GM12878 (cell line): ENCODE measurements around the gene HS6ST3. TPM values are rescaled to one million over a fixed set of nuclear protein-coding genes. Genes with fewer than 3 reads are reported as not detected.
"Not testable (repeated sequence)": the region's sequence is repeated elsewhere in the genome, so short reads cannot be mapped to it uniquely, and the experiment has no call there.

Source experiments
- ATAC-seq: fragments of 200-7000 bp; cut with Tn5 transposase; 3 replicates; pipeline ENCODE4 v1.9.1; 2020; ENCODE audit warnings: mild to moderate bottlenecking, moderate library complexity
- BruUV-seq: library from RNA; stranded (reverse); fragments of 400-500 nt; replicated peaks from 2 replicates; lab custom pipeline; 2021; lab: Mats Ljungman, UMichigan
- CTCF ChIA-PET: fragments of 300-600 bp; sonication (Branson Sonifier 250); formaldehyde crosslinking; extraction: SDS; loops from one replicate; lab custom pipeline; 2021; ENCODE audit warnings: inconsistent platforms; lab: Yijun Ruan, JAX
- POLR2A ChIA-PET: fragments of 350-600 bp; formaldehyde crosslinking; extraction: SDS; loops from one replicate; lab custom pipeline; 2021; ENCODE audit warnings: inconsistent platforms; lab: Charles Lee
- RAD21 ChIA-PET: fragments of 300-600 bp; sonication (Branson Sonifier 250); formaldehyde crosslinking; loops from one replicate; lab custom pipeline; 2023; ENCODE audit warnings: antibody characterized with exemption; ENCODE audit not compliant: unreplicated experiment; lab: Charles Lee
- SMC1A ChIA-PET: fragments of 300-600 bp; sonication (Branson Sonifier 250); formaldehyde crosslinking; loops from one replicate; lab custom pipeline; 2023; ENCODE audit not compliant: unreplicated experiment, uncharacterized antibody; lab: Charles Lee
- DNase-seq: peaks from one replicate; pipeline ENCODE4 v3.0.0-alpha.2; 2011; ENCODE audit warnings: low read depth, low spot score
- FAIRE-seq: peaks from 3 replicates; lab custom pipeline; 2011; peaks lifted over from hg19 to GRCh38; lab: Jason Lieb, UNC
- H2AFZ ChIP-seq: 2 replicates; pipeline ENCODE4 v1.6.0; 2011; ENCODE audit warnings: low read depth, low read length, control low read depth; ENCODE audit not compliant: control insufficient read depth
- H3K27ac ChIP-seq: 2 replicates; pipeline ENCODE4 v1.5.1; 2011; ENCODE audit warnings: control low read depth; ENCODE audit not compliant: control insufficient read depth, insufficient read depth
- H3K27me3 ChIP-seq, 2 experiments: replicated peaks in 1 of 2; 2 replicates each; pipeline versions ENCODE4 v1.6.0 to v1.6.1; 2011; ENCODE audit warnings: low read length in 1 of 2; ENCODE audit not compliant: control insufficient read depth in 2 of 2, insufficient read depth in 2 of 2
- H3K36me3 ChIP-seq, 2 experiments: 2 replicates each; pipeline ENCODE4 v1.5.1; 2011; ENCODE audit warnings: low read length in 1 of 2; ENCODE audit not compliant: control insufficient read depth in 2 of 2, insufficient read depth in 2 of 2
- H3K4me1 ChIP-seq: 2 replicates; pipeline ENCODE4 v1.6.1; 2011; ENCODE audit warnings: mild to moderate bottlenecking, low read length, moderate library complexity, mixed read lengths; ENCODE audit not compliant: control insufficient read depth, insufficient read depth
- H3K4me2 ChIP-seq: 2 replicates; pipeline ENCODE4 v1.6.0; 2011; ENCODE audit warnings: control low read depth; ENCODE audit not compliant: control insufficient read depth, insufficient read depth
- H3K4me3 ChIP-seq: fragments of 200-600 bp; sonication (generic); 2 replicates; pipeline ENCODE4 v1.5.1; 2016
- H3K79me2 ChIP-seq: 2 replicates; pipeline ENCODE4 v1.6.0; 2011; ENCODE audit warnings: low read length; ENCODE audit not compliant: control insufficient read depth, insufficient read depth
- H3K9ac ChIP-seq: 2 replicates; pipeline ENCODE4 v1.8.0; 2011; ENCODE audit warnings: low read length, control low read depth, mixed read lengths; ENCODE audit not compliant: control insufficient read depth, insufficient read depth
- H3K9me3 ChIP-seq: replicated peaks from 3 replicates; pipeline ENCODE4 v1.5.1; 2011; ENCODE audit warnings: mild to moderate bottlenecking, low read length; ENCODE audit not compliant: control insufficient read depth, insufficient read depth
- H4K20me1 ChIP-seq: 2 replicates; pipeline ENCODE4 v1.6.0; 2011; ENCODE audit not compliant: control insufficient read depth, insufficient read depth
- BCLAF1 ChIP-seq: fragments of 450-650 bp; IDR thresholded peaks from 2 replicates; pipeline ENCODE4 v1.6.1; 2017; ENCODE audit warnings: antibody characterized with exemption, mild to moderate bottlenecking, moderate library complexity
- EGR1 ChIP-seq, 2 experiments: IDR thresholded peaks; 1 replicate in 1 of 2; 2 replicates in 1 of 2; pipeline ENCODE4 v1.6.1; 2011 to 2012; ENCODE audit warnings: low read depth in 2 of 2, low read length in 2 of 2, borderline replicate concordance in 1 of 2, mild to moderate bottlenecking in 1 of 2, moderate library complexity in 1 of 2
- FOXK2 ChIP-seq: fragments of 450-650 bp; IDR thresholded peaks from 2 replicates; pipeline ENCODE4 v1.6.1; 2017; ENCODE audit warnings: mild to moderate bottlenecking, moderate library complexity
- FOXM1 ChIP-seq: IDR thresholded peaks from 2 replicates; pipeline ENCODE4 v1.6.1; 2012; ENCODE audit warnings: low read depth, mild to moderate bottlenecking, inconsistent platforms, low read length, moderate library complexity
- HDGF ChIP-seq: fragments of 450-650 bp; IDR thresholded peaks from 2 replicates; pipeline ENCODE4 v1.6.1; 2016; ENCODE audit warnings: antibody characterized with exemption
- KLF5 ChIP-seq: fragments of 450-650 bp; IDR thresholded peaks from 2 replicates; pipeline ENCODE4 v1.6.1; 2014; ENCODE audit warnings: mild to moderate bottlenecking; ENCODE audit not compliant: partially characterized antibody
- MLLT1 ChIP-seq: fragments of 450-650 bp; IDR thresholded peaks from 2 replicates; pipeline ENCODE4 v1.6.1; 2016; ENCODE audit warnings: mild to moderate bottlenecking
- NKRF ChIP-seq: fragments of 450-650 bp; conservative IDR thresholded peaks from 2 replicates; pipeline ENCODE4 v1.6.1; 2017; ENCODE audit warnings: mild to moderate bottlenecking, moderate library complexity
- POU2F2 ChIP-seq: IDR thresholded peaks from 3 replicates; pipeline ENCODE4 v1.6.1; 2011; ENCODE audit warnings: low read depth, mild to moderate bottlenecking, low read length, borderline replicate concordance
- RB1 ChIP-seq: fragments of 450-650 bp; formaldehyde crosslinking; IDR thresholded peaks from 2 replicates; pipeline ENCODE4 v1.6.1; 2017; ENCODE audit warnings: mild to moderate bottlenecking, borderline replicate concordance
- SPI1 ChIP-seq: IDR thresholded peaks from 2 replicates; pipeline ENCODE4 v1.6.1; 2011; ENCODE audit warnings: low read depth, mild to moderate bottlenecking, low read length, moderate library complexity, borderline replicate concordance; ENCODE audit not compliant: insufficient read depth
- WGBS: methylation state at CpG from one replicate; pipeline ENCODE4 v1.1.6; 2016; ENCODE audit warnings: low lambda C conversion rate; ENCODE audit not compliant: insufficient replicate concordance, insufficient coverage; ENCODE audit errors: missing lambda C conversion rate; 5-methylcytosine and 5-hydroxymethylcytosine counted together
- in situ Hi-C: fragments of 300-500 bp; cut with MboI; formaldehyde crosslinking; loops from 9 replicates; pipeline ENCODE4 v1.14.3; 2018; ENCODE audit warnings: mixed read lengths
- intact Hi-C: fragments of 100-400 bp; cut with micrococcal nuclease; formaldehyde crosslinking; loops from one replicate; pipeline ENCODE4 v1.14.2; 2022; ENCODE audit not compliant: unreplicated experiment
- polyA plus RNA-seq, 11 experiments: library from polyadenylated mRNA; depleted of rRNA in 4 of 11; unstranded in 6 of 11; stranded (reverse) in 5 of 11; fragments of >200 nt; fragmentation: Nextera tagmentation in 4 of 11; fragmentation: Illumina TruSeq in 1 of 11; extraction: Ambion mirVana in 4 of 11; extraction: Trizol in 1 of 11; gene quantifications; 1 replicate in 1 of 11; 2 replicates in 10 of 11; pipeline versions ENCODE4 v1.2.1 to v1.2.3, GENCODE V29; 2011 to 2016; ENCODE audit warnings: inconsistent platforms in 2 of 11, missing spikeins in 2 of 11, low read depth in 1 of 11
- total RNA-seq, 4 experiments: library from RNA; depleted of rRNA in 3 of 4; stranded (reverse); fragments of >200 nt in 3 of 4; fragmentation: Illumina TruSeq in 1 of 4; extraction: Trizol in 1 of 4; gene quantifications; 2 replicates each; pipeline versions ENCODE4 v1.2.1 to v1.2.3, GENCODE V29; 2013 to 2021

HS6ST3 gene
- total and polyA plus RNA-seq, 10 of the 15 experiments (the other 5 are each of a cell fraction or from before 2014, with no cell fraction given), result under 0.01 to 2.9 TPM; not detected in 8

GRCh38 chr13:96115368-96115767, 25.5 kb downstream of the HS6ST3 start:
- H3K36me3 ChIP-seq, H3K4me2 ChIP-seq, H3K9me3 ChIP-seq, H3K27me3 ChIP-seq, DNase-seq, H3K4me1 ChIP-seq, POLR2A ChIA-PET, H3K4me3 ChIP-seq, H3K9ac ChIP-seq, in situ Hi-C loops, H2AFZ ChIP-seq, RAD21 ChIA-PET, BruUV-seq, H3K79me2 ChIP-seq, intact Hi-C loops, ATAC-seq, H3K27ac ChIP-seq, H4K20me1 ChIP-seq, FAIRE-seq: not testable (repeated sequence)
- 68% methylated on average over 2 of the region's 2 CpGs for WGBS
- SMC1A ChIA-PET, result interaction anchor here (1.2 kb wide), 1 partner anchor 10 kb away, joined by 3 read pairs; no protein-coding TSS in a partner anchor
- CTCF ChIA-PET, result interaction anchor here (1.2 kb wide), 1 partner anchor 95 kb away, joined by 3 read pairs; no protein-coding TSS in a partner anchor

- BruUV-seq, result no TSS peak
- in situ Hi-C loops (no loop called here), intact Hi-C loops (no loop called here)
- Histone ChIP-seq H3K79me2 (no peaks in the 10 kb centered on the region), H4K20me1 (no peaks in the 10 kb centered on the region), H3K9me3 (no peaks in the 10 kb centered on the region), H3K27me3 (no peaks in the 10 kb centered on the region), H3K4me2 (no peak overlapping the region), H3K27ac (no peak overlapping the region), H3K4me3 (no peak overlapping the region), H3K36me3 (no peaks in the 10 kb centered on the region), H3K4me1 (no peaks in the 10 kb centered on the region), H3K9ac (no peak overlapping the region), H2AFZ (no peak overlapping the region)
- POLR2A ChIA-PET, result no interaction called here
- RAD21 ChIA-PET, result interaction anchor here (0.6 kb wide), 1 partner anchor 459 kb away, joined by 3 read pairs; no protein-coding TSS in a partner anchor
- CTCF ChIA-PET, result no interaction called here
- SMC1A ChIA-PET, result no interaction called here
- DNase-seq (no peak), ATAC-seq (no peak), FAIRE-seq (no peak)
- 0% methylated on average over 1 of the region's 1 CpG for WGBS
- TF ChIP-seq HDGF (no peak), POU2F2 (no peak), MLLT1 (no peak), RB1 (no peak), EGR1 (IDR thresholded peaks at IDR 0.05; ENCODE audit: borderline replicate concordance in 1 of 2, low read depth in 2 of 2, low read length in 2 of 2) (no peak), SPI1 (no peak), FOXK2 (no peak), BCLAF1 (no peak), FOXM1 (no peak), NKRF (no peak), KLF5 (no peak)
Measured at GRCh38 chr13:96119921-96120320, 30.0 kb downstream of the HS6ST3 start.
